Loucy (cell line): ENCODE data around the gene DPP8.

Experiments used
- H2AFZ ChIP-seq: fragments of 200-600 bp; sonication (generic); 2 replicates; pipeline ENCODE4 v1.6.0; 2016; ENCODE audit warnings: antibody characterized with exemption, mild to moderate bottlenecking, low read length, moderate library complexity
- H3F3A ChIP-seq: fragments of 200-600 bp; 2 replicates; pipeline ENCODE4 v1.6.0; 2016; ENCODE audit warnings: antibody characterized with exemption, low read depth, mild to moderate bottlenecking
- H3K27me3 ChIP-seq: fragments of 200-600 bp; sonication (generic); 2 replicates; pipeline ENCODE4 v1.6.1; 2014; ENCODE audit warnings: low read length, mild to moderate bottlenecking; ENCODE audit not compliant: insufficient read depth, poor library complexity, severe bottlenecking
- H3K36me3 ChIP-seq: fragments of 200-600 bp; sonication (generic); 2 replicates; pipeline ENCODE4 v1.6.1; 2016; ENCODE audit warnings: low read length; ENCODE audit not compliant: insufficient read depth
- H3K4me1 ChIP-seq: fragments of 200-600 bp; sonication (generic); 2 replicates; pipeline ENCODE4 v1.5.1; 2014; ENCODE audit warnings: low read length, mild to moderate bottlenecking; ENCODE audit not compliant: insufficient read depth, poor library complexity, severe bottlenecking
- H3K4me2 ChIP-seq: fragments of 200-600 bp; sonication (generic); 2 replicates; pipeline ENCODE4 v1.6.0; 2014; ENCODE audit warnings: antibody characterized with exemption, low read length, low read depth, mild to moderate bottlenecking; ENCODE audit not compliant: poor library complexity, severe bottlenecking
- H3K4me3 ChIP-seq: fragments of 200-600 bp; sonication (generic); 2 replicates; pipeline ENCODE4 v1.5.1; 2014; ENCODE audit warnings: low read length, mild to moderate bottlenecking, mixed read lengths; ENCODE audit not compliant: poor library complexity, severe bottlenecking
- H3K79me2 ChIP-seq: fragments of 200-600 bp; sonication (generic); 2 replicates; pipeline ENCODE4 v1.6.1; 2014; ENCODE audit warnings: low read length; ENCODE audit not compliant: insufficient read depth
- H3K9ac ChIP-seq: fragments of 200-600 bp; sonication (generic); 2 replicates; pipeline ENCODE4 v1.6.0; 2014; ENCODE audit warnings: mild to moderate bottlenecking, low read depth, low read length, moderate library complexity; ENCODE audit not compliant: poor library complexity, severe bottlenecking
- H3K9me2 ChIP-seq: fragments of 200-600 bp; sonication (generic); replicated peaks from 2 replicates; pipeline ENCODE4 v1.6.1; 2016; ENCODE audit warnings: low read depth, low read length, mixed read lengths
- H3K9me3 ChIP-seq: fragments of 200-600 bp; sonication (generic); 2 replicates; pipeline ENCODE4 v1.6.1; 2014; ENCODE audit warnings: mild to moderate bottlenecking, antibody characterized with exemption, low read length, low read depth; ENCODE audit not compliant: insufficient read depth
- H4K20me1 ChIP-seq: fragments of 200-600 bp; sonication (generic); 2 replicates; pipeline ENCODE4 v1.6.0; 2014; ENCODE audit warnings: antibody characterized with exemption, low read length, mild to moderate bottlenecking; ENCODE audit not compliant: insufficient read depth, poor library complexity, severe bottlenecking
- EZH2phosphoT487 ChIP-seq: fragments of 200-600 bp; IDR thresholded peaks from 2 replicates; pipeline ENCODE4 v1.6.1; 2018; ENCODE audit warnings: antibody characterized with exemption, mild to moderate bottlenecking, moderate library complexity, borderline replicate concordance
- TF ChIP-seq, protein P1 (sequence below): fragments of 200-600 bp; sonication (generic); conservative IDR thresholded peaks from 2 replicates; pipeline ENCODE4 v1.5.1; 2014; ENCODE audit warnings: mild to moderate bottlenecking, antibody characterized with exemption, low read length

Gene DPP8

DNA sequence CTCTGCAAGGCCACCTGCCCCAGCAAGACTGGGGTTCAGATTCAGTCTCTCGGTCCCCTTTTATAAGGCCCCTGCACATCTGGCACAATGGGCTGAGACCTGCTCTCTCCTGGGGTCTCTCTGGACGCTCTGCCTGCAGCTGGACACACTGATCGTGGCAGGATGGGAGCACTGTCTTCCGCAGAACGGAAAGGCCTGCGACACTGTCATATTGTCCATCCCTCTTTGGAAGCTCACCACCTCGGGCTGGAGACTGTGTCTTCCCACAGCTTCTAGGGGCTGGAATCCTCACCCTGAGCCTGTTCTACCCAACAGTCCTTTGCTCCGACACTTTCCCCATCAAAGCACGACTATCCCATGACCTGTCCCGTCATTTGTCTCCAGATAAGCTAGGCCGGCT is 83.3 kb downstream of the DPP8 start:
- Histone ChIP-seq H3K9me3 (no peaks in the 10 kb centered on the region), H3F3A (no peaks in the 10 kb centered on the region), H3K9ac (no peak overlapping the region), H2AFZ (no peak overlapping the region), H4K20me1 (no peaks in the 10 kb centered on the region), H3K4me2 (no peak overlapping the region), H3K27me3 (no peaks in the 10 kb centered on the region), H3K79me2 (no peaks in the 10 kb centered on the region), H3K9me2 (no peaks in the 10 kb centered on the region), H3K4me3 (no peak overlapping the region), H3K36me3 (no peaks in the 10 kb centered on the region), H3K4me1 (no peaks in the 10 kb centered on the region)
- TF ChIP-seq, protein P1, sequence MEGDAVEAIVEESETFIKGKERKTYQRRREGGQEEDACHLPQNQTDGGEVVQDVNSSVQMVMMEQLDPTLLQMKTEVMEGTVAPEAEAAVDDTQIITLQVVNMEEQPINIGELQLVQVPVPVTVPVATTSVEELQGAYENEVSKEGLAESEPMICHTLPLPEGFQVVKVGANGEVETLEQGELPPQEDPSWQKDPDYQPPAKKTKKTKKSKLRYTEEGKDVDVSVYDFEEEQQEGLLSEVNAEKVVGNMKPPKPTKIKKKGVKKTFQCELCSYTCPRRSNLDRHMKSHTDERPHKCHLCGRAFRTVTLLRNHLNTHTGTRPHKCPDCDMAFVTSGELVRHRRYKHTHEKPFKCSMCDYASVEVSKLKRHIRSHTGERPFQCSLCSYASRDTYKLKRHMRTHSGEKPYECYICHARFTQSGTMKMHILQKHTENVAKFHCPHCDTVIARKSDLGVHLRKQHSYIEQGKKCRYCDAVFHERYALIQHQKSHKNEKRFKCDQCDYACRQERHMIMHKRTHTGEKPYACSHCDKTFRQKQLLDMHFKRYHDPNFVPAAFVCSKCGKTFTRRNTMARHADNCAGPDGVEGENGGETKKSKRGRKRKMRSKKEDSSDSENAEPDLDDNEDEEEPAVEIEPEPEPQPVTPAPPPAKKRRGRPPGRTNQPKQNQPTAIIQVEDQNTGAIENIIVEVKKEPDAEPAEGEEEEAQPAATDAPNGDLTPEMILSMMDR: no peak
- no peak for TF ChIP-seq EZH2phosphoT487

DNA sequence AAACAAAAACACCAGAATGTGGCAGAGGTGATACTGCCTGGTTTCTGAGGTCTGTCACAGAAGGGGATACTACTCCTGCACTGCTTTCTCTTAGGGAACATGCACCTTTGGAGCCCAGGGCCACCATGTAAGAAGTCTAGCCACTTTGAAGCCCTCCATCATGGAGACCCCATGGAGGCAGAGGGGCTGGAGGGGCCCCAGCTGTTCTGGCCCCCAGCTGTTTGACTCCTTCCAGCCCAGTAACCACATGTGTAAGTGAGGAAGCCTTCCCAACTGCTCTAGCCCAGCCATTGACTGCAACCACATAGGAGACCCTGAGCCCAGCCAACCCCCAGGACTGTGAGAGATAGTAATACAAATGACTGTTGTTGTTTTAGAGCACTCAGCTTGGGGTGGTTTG is 85.8 kb downstream of the DPP8 start:
- Histone ChIP-seq H3K36me3 (no peaks in the 10 kb centered on the region), H3K4me2 (no peak overlapping the region), H3K9ac (no peak overlapping the region), H3K4me1 (no peaks in the 10 kb centered on the region), H3F3A (no peaks in the 10 kb centered on the region), H3K9me2 (no peaks in the 10 kb centered on the region), H3K27me3 (no peaks in the 10 kb centered on the region), H3K79me2 (no peaks in the 10 kb centered on the region), H3K9me3 (no peaks in the 10 kb centered on the region), H3K4me3 (no peak overlapping the region), H2AFZ (no peak overlapping the region), H4K20me1 (no peaks in the 10 kb centered on the region)
- TF ChIP-seq EZH2phosphoT487: no peak
- TF ChIP-seq, protein P1: no peak

DNA sequence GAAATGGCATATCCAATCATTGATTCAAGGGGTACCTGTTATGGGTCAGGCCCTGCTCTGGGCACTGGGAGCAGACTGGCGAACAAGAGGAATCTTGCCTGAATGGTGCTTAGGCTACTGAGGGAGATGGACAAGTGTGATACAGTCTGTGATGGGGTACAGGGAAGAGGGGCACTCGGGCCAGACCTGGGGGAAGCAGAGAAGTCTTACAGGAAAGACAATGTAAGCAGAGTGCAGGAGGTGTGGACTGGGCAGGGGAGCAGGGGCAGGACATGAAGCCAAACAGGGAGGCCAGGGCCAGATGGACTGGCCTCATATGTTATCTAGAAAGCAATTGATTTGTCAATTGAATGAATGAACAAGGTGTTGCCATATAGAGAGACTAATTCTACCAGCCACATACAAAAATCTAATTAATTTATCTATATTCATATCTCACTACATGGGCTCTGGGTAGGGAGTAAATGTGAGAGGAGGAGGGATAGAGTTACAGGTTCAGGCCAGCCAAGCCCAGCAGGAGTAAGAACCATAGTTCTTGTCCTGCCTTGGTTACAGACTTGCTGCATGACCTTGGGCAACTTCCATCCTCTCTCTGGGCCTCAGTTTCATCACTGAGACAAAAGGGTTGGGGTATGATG is 91.2 kb downstream of the DPP8 start:
- Histone ChIP-seq H3K4me2 (no peak overlapping the region), H3K4me3 (no peak overlapping the region), H3K79me2 (no peaks in the 10 kb centered on the region), H2AFZ (no peak overlapping the region), H3F3A (no peaks in the 10 kb centered on the region), H3K9ac (no peak overlapping the region), H3K36me3 (no peaks in the 10 kb centered on the region), H4K20me1 (no peaks in the 10 kb centered on the region), H3K27me3 (no peaks in the 10 kb centered on the region), H3K9me3 (no peaks in the 10 kb centered on the region), H3K4me1 (no peaks in the 10 kb centered on the region), H3K9me2 (no peaks in the 10 kb centered on the region)
- TF ChIP-seq EZH2phosphoT487: no peak
- TF ChIP-seq, protein P1: no peak
